NCI-H69 (cell line): ENCODE data around the gene FBXO28.
A peak's percentile ranks its signal among the peaks of the same experiment; 100 is the strongest.

Source experiments
- DNase-seq: peaks from one replicate; lab custom pipeline; 2025; lab: John Stamatoyannopoulos, UW

FBXO28 gene

DNA sequence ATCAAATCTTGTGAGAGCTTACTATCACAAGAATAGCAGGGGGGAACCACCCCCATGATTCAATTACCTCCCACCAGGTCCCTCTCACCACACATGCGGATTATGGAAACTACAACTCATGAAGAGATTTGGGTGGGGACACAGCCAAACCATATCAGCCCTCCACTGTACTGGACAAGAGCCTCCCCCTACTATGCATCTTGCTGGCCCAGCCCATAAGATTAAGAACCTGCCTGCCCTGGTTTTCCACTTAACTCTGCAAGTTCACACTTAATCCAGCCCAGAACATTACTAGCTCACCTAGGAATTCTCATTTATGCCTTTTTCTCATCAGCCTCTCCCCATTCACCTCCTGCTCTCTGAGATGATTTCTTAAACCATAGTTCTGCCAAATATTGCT lies 18.0 kb upstream of the FBXO28 start:
- DNase-seq: no peak

DNA sequence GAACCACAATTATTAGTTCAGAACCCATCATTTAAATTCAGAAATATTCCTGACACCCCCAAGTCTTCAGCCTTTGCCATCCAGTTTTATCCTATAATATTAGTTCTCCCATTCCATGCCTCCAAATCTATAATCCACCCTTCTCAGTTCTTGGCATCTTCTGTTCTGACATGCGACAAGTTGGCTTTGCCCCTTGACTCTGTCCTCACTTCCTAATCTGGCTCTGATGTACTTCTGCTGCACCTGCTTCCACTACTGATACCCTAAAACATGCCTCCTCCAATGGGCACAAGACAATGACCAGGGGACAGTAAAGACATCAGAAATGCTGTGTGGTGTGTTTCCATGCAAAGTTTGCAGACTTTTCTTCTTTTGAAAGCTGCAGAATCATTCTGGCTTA lies 17.1 kb upstream of the FBXO28 start:
- DNase-seq: no peak

DNA sequence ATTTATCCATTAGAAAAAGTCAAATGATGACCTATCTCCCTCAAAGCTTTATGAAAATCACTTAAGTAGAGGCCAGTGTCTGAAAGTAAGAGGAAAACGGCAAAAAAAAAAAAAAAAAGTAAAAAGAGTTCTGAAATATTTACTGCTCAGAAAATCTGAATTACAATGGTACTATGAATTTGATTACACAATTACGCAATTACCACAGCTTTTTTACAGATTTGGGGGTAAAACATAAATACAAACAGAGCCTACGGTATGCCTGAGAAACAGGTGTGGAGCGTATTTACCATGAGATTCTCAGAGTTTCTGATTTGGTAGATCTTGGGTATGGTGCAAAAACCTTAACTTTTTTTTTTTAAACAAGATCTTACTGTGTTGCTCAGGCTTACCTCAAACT lies 15.9 kb upstream of the FBXO28 start:
- no peak for DNase-seq

DNA sequence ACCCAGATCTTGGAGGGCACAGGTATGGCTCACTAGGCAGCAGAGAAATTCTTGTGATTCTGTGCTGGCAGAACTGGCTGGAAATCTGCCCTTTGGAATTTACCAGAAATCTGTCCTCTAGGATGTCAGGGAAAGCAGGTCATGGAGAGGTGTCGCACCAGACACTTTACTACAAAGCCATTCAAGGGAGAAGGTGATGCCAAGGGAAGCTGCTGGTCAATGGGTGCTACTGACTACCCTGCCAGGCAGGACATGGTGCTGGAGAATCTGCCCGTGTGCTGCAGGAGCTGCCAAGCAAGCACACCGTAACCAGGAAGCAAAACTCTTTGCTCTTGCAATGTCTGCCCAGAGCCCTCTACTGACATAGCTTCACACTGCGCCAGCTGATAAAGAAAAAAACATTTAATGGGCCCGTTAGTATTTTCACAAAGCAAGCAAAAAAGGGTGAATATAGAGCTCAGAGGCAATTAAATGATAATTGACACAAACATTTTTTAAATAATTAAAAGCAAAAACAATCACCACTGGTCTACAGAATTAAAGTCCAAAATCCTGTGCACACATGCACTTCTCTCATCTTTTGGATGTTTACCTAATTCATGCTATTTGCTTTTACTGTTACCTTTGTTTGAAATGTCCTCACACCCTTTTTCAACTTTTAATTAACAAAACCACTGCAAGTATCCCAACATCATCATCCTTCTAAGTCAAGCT lies 7.2 kb upstream of the FBXO28 start:
- DNase-seq: peak; percentile 75

DNA sequence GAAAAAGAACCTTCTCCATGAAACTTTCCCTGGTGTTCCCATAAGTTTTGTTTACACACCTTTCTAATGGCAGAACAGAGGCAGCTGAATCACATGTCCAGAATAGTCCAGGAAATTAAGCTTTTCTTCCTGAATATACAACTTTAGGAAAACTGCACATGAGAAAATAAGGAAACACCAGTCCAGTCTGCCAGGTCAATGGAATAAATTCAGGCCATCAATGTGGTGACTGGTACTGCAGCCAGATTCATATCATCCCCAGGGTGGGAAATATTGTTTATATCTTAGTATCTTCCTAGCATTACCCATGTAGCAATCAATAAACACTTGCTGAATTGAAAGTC lies 6.7 kb upstream of the FBXO28 start:
- no peak for DNase-seq

DNA sequence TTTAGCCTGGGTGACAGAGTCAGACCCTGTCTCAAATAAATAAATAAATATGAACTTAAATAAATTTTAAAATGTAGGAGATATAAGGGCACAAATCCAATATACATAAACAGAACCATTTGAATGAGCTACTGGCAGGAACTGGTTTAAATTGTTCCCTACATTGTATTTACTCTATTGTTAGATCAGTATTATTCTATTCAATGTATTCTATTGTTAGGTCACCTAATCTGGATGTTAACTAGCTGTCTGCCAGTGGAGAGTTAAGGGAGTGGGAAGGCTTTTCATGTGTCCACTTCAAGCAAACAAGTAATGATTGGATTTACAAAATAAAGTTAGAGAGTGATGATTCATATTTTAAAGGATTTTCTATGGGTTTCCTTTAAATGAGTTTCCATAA lies 4.9 kb upstream of the FBXO28 start:
- DNase-seq: no peak

DNA sequence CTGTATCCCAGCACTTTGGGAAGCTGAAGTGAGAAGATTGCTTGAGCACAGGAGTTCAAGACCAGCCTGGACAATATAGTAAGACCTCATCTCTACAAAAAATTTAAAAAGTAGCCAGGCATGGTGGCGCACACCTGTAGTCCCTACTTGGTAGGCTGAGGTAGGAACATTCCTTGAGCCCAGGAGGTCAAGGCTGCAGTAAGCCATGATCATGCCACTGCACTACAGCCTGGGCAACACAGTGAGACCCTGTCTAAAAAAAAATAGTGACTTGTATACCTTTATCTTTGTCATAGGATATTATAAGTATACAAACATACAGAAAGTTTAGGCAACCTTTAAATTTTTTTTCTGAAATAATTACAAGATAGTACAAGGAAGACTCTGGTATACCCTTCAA lies 3.9 kb upstream of the FBXO28 start:
- DNase-seq: no peak

DNA sequence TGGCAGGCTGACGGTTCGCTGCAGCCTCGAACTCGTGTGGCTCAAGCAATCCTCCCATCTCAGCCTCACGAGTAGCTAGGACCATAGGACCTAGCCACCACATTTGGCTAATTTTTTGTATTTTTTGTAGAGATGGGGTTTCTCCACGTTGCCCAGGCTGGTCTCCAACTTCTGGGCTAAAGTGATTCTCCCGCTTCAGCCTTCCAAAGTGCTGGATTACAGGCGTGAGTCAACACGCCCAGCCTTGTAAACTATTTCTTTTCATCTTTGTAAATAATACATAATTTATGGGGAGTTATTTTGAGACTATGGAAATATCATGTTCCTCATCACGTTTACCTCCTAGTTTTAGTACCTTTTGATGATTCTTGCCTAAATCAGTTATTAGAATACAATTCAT lies 906 bp upstream of the FBXO28 start:
- DNase-seq: no peak

DNA sequence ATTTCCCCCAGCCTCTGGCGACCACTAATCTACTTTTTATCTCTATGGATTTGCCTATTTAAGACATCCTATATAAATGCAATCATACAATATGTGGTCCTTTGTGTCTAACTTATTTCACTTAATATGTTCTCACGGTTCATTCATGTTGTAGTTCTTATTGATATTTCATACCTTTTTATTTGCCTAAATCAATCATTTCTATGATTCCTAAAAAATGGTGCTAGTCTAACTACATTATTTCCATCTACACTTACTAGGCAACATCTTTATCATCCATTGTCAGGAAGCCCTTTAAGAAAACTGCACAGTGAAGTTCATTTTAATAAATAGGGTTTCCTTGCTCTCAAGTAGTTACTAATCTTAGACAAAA lies 380 bp upstream of the FBXO28 start:
- DNase-seq: no peak

DNA sequence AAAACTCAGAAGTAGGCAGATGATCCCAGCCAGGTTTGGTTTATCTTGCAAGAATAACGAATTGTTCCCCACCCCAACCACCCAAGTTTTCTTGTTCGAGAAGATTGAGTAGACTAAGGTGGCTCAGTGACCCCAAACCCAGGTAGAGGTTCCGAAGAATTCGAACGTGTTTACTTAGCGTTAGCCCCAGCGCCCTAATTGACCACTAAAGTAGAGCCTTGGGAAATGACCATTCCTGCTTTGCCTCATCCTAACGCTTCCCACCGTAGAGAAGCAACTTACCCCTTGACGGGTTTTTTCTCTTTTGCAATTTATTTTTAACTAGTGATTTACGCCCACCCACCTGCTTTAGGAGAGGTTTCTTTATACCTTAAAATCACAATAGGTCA lies 870 bp downstream of the FBXO28 start:
- peak; percentile 50 for DNase-seq

DNA sequence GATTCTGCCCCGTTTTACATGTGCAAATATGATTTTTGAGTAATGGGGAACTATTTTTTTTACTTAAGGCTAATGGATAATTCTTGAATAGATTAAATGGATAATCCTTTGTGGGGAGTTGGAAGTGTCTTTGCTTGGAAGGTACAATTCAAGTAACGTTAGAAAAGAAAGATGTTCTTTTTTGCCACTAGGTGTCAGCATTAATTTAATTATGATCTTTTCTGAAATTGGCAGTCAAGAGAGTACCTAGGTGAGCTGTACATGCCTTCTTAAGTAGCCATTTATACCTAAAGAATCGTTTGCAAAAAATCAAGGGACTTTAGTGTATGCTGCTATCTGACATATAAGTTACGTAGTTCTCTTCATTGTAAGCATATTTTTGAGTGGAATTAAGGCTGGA lies 2.2 kb downstream of the FBXO28 start:
- peak; percentile 78 for DNase-seq

DNA sequence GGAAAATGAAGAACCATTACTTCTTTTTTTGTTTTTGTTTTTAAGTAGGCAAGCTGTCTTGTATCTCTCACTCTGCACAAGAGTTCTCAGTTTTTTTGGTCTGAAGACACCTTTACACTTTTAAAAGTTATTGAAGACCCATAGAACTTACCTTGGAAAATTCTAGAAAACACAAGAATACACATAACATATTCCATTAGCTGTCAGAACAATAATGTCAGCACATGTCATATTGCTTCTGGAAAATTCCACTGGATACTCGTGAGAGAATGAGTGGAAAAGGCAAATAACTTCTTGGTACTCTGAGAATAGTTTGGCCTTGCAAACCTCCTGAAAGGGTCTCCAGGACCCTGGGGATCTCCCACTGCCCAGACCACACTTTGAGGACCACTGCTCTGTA lies 4.8 kb downstream of the FBXO28 start:
- no peak for DNase-seq

DNA sequence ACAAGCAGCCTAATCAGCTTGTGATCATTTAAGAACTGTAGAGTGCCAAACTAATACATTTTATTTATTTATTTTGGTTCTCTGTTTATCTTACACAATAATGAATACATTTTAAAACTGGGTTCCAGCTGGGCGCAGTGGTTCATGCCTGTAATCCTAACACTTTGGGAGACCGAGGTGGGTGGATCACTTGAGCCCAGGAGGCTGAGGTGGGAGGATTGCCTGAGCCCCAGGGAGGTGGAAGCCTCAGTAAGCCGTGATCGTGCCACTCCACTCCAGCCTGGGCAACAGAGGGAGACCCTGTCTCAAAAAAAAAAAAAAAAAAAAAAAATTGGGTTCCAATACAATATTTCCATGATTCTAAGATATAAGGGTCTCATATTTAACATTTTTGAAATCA lies 9.2 kb downstream of the FBXO28 start:
- DNase-seq: no peak

DNA sequence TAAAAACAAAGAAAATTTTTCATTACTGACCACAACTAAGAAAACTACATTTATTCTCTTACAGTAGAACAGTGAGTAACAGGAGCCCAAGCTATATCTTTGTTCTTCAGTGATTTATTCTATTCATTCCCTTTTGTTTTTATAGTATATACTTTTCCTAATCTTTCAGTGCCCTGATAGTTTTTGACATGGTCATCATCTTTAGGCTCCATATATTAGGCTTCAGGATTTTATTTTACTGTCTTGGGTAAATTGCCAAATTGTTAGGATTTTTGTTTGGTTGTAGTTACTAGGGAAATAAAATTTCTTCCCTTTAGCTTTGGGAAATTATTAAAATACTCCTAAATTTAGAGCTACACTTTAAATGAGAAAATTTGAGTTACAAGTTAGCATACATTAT lies 10.3 kb downstream of the FBXO28 start:
- no peak for DNase-seq

DNA sequence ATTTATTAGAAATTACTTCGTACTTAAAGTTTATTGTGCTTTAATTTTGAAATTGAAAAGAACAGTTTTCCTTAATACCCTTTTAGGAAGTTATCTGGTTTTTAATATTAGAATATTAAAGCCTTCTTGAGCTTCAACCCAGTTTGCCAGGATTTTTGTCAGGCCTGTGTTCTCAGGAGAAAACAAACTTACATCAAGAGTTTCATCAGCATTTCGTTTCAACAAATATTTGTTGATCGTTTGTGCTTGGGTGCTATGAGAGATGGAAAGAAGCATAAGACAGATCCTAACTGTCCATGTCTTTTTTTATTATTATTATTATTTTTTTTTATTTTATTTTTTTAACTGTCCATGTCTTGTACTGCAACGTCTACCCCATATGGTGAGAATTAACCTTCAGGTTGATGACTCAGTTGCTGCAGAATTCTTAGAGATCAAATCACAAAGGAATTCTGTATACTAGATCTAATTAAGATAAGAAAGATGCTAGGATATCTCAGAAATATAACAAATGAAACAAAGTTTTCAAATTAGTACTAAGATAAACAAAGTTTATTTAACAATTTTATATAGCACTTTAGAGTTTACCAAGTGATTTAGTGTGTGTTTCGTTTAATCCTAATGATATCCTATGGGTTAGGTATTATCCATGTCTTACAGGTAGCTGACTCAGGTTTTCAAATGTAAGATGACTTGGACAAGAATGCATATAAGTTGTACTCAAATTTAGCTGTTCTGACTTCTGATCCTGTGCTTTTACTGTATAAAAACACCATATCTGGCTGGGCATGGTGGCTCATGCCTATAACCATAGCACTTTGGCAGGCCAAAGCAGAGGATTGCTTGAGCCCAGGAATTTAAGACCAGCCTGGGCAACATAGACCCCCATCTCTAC lies 14.3 kb downstream of the FBXO28 start:
- no peak for DNase-seq

DNA sequence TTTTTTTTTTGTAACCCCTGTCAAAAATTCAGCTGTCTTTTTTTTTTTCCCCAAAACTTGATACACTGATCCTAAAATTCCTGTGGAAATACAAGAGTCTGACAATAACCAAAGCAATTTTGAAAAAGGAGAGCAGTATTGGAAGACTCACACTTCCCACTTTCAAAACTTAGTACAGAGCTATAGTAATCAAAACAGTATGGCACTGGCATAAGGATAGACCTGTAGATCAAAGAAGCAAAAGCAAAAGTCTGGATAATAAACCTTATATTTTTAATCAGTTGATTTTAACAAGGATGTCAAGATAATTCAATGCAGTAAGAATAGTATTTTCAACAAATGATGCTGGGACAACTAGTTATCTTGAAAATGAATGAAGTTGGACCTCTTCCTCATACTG lies 17.3 kb downstream of the FBXO28 start:
- no peak for DNase-seq

DNA sequence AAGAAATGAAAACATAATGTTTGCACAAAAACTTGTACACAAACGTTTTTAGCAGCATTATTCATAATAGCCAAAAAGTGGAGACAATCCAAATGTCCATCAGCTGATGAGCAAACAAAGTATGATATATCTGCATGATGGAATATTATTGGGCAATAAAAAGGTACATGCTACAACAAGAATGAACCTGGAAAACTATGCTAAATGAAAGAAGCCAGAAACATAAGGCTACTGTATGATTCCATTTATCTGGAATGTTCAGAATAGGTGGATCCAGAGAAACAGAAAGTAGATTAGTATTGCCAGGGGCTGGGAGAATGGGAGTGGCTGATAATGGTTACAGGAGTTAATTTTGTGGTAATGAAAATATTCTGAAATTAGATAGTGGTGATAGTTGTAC lies 19.0 kb downstream of the FBXO28 start:
- no peak for DNase-seq

DNA sequence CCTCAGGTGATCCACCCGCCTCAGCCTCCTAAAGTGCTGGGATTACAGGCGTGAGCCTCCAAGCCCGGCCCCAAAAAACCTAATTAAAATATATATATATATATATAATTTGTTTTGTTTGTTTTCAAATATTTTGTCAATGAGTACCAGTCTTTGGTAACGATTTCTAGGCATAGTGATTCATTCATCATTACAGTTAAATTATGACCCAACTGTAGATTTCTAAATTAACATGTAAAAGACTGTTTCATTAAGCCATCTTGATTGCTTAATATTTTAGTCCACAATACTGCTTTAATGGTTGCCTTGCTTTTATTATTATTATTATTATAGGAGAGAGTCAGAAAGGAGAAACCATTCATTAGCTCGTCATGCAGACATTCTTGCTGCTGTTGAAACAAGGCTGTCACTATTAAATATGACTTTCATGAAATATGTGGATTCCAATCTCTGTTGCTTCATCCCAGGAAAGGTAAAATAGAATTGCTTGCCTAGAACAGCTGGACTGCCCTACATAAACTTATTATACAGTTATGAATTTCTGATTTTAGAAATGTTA lies 19.9 kb downstream of the FBXO28 start:
- DNase-seq: no peak

DNA sequence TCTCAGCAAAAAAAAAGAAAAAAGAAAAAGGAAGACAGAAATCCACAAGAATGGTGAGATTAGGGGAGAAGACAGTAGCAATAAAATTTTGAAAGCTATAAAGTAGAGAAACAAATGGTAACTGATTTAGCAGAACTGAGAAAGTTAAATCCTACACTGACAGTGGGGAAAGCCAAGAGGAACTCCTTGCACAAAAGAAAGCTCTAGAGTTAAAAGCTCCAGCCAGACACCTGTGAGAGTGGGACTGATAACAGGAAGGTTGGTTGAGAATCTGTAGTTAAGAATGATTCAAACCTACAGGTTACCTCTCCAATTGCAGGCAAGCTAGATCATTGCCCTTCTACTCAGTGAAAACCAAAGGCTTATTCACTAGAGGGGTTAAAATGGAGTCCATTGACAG lies 23.6 kb downstream of the FBXO28 start:
- no peak for DNase-seq

DNA sequence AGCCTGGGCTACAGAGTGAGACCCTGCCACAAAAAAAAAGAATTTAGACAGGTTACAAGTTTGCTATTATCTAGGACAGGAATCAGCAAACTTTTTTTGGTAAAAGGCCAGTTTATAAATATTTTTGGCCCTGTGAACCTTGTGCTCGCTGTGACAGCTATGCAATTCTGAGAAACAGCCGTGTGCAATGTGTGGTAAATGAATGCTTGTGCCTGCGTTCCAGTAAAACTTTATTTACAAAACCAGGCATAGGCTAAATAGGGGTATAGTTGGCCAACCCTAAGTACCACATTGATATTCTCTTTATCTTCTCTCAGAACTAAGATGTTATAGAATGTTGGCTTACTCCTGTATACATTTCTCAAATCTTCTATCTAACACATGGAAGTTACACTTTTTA lies 24.3 kb downstream of the FBXO28 start:
- no peak for DNase-seq

DNA sequence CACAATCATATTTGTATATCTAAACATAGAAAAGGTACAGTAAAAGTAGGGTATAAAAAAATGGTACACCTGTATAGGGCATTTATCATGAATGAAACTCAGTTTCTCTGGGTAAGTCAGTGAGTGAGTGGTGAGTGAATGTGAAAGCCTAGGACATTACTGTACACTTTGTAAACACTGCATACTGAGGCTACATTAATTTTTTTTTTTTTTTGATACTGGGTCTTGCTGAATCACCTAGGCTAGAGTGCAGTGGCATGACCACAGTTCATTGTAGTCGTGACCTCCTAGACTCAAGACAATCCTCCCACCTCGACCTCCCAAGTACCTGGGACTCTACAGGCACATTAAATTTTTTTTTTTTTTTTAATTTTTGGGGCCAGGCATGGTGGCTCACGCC lies 27.8 kb downstream of the FBXO28 start:
- no peak for DNase-seq

DNA sequence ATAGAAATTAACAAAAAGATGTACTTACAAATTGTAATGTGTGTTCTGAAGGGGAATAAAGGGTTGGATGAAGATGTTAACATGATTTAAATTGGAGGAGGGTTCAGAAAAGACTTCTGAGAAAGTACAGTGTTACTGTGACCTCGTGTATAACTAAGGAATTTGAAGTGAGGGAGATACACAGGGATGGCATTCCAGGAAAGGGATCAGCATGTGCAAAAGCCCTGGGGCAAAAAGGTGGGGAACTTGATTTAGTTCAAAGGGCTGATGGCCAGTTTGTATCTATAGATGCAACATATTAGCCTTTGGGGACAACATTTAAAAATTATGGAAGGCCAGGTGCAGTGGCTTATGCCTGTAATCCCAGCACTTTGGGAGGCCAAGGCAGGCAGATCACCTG lies 35.8 kb downstream of the FBXO28 start:
- DNase-seq: no peak

DNA sequence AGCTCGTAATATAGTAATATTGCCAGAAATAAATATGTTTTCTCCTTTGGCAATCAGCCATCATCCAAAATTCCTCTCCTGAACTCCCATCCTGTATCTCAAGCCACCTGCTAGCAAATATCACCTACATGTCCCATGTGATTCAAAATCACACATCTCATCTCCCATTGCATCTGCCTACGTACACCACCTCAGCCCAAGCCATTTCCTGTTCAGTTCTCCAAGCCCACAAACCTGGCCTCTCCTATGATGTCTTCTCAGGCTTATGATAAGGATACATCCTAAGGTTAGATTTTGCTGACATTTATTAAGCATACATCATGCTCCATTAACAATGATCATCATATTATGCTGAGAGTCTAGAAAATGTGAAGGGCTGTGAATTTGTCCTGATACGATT lies 37.2 kb downstream of the FBXO28 start:
- no peak for DNase-seq

DNA sequence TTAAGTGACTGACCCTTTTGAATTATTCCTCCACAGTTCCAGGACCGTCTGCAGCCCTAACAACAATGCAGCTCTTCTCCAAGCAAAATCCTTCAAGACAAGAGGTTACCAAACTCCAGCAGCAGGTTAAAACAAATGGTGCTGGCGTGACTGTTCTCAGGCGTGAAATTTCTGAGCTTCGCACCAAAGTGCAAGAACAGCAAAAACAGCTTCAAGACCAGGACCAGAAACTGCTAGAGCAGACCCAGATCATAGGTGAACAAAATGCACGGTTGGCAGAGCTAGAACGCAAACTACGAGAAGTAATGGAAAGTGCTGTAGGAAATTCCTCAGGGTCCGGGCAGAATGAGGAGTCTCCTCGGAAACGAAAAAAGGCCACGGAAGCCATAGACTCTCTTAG lies 43.4 kb downstream of the FBXO28 start:
- no peak for DNase-seq
